ENCODE data around the gene P2RY8.
"Not testable (repeated sequence)": the region's sequence is repeated elsewhere in the genome, so short reads cannot be mapped to it uniquely, and the experiment has no call there.

Gene P2RY8

GRCh38 chrX:1491851-1492349, 45.1 kb downstream of the P2RY8 start:
- Histone ChIP-seq H3K4me3 (no peak overlapping the region), H3K27ac (no peak overlapping the region)

GRCh38 chrX:1491248-1491647, 45.7 kb downstream of the P2RY8 start:
- H3K27ac ChIP-seq, H3K4me3 ChIP-seq: not testable (repeated sequence)

- not testable (repeated sequence) for H3K27ac ChIP-seq, H3K4me3 ChIP-seq
Measured at GRCh38 chrX:1490723-1491122, 46.3 kb downstream of the P2RY8 start.

GRCh38 chrX:1489354-1489753, 47.6 kb downstream of the P2RY8 start:
- H3K4me3 ChIP-seq, H3K27ac ChIP-seq: not testable (repeated sequence)

- no peak overlapping the region for H3K27ac ChIP-seq
- H3K4me3 ChIP-seq: no peak overlapping the region
Measured at GRCh38 chrX:1488745-1489144, 48.2 kb downstream of the P2RY8 start.

GRCh38 chrX:1488141-1488540, 48.8 kb downstream of the P2RY8 start:
- H3K27ac ChIP-seq: no peak overlapping the region

GRCh38 chrX:1487401-1487800, 49.6 kb downstream of the P2RY8 start:
- Histone ChIP-seq H3K27ac (no peak overlapping the region), H3K4me3 (no peak overlapping the region)

More at GRCh38 chrX:1488141-1488540, 48.8 kb downstream of the P2RY8 start:
- no peak overlapping the region for H3K4me3 ChIP-seq

GRCh38 chrX:1486749-1487361, 50.1 kb downstream of the P2RY8 start:
- no peak overlapping the region for H3K4me3 ChIP-seq
- H3K27ac ChIP-seq: peak overlapping the region in 8 of 21 experiments; percentile 14 to 69 (median 40)

- peak overlapping the region in 5 of 21 experiments; percentile 3 to 69 (median 29) for H3K27ac ChIP-seq
- H3K4me3 ChIP-seq: no peak overlapping the region
Measured at GRCh38 chrX:1486177-1486576, 50.8 kb downstream of the P2RY8 start.

GRCh38 chrX:1485033-1485432, 52.0 kb downstream of the P2RY8 start:
- H3K4me3 ChIP-seq: no peak overlapping the region
- H3K27ac ChIP-seq: no peak overlapping the region

- Histone ChIP-seq H3K4me3 (no peak overlapping the region), H3K27ac (no peak overlapping the region)
Measured at GRCh38 chrX:1484638-1485019, 52.4 kb downstream of the P2RY8 start.

GRCh38 chrX:1483843-1484637, 52.9 kb downstream of the P2RY8 start:
- peak overlapping the region in 5 of 21 experiments; percentile 17 to 44 (median 26) for H3K27ac ChIP-seq
- H3K4me3 ChIP-seq: no peak overlapping the region

GRCh38 chrX:1482530-1482928, 54.5 kb downstream of the P2RY8 start:
- H3K27ac ChIP-seq: peak overlapping the region in 11 of 21 experiments; percentile 10 to 92 (median 74)
- H3K4me3 ChIP-seq: not testable (repeated sequence)

- Histone ChIP-seq H3K4me3 (peak overlapping the region in 1 of 7 experiments; percentile 7), H3K27ac (peak overlapping the region in 19 of 21 experiments; percentile 9 to 92 (median 63))
Measured at GRCh38 chrX:1481636-1482529, 55.1 kb downstream of the P2RY8 start.

GRCh38 chrX:1480082-1480785, 56.8 kb downstream of the P2RY8 start:
- Histone ChIP-seq H3K4me3 (no peak overlapping the region), H3K27ac (peak overlapping the region in 2 of 21 experiments; percentile 89 to 92)

- H3K4me3 ChIP-seq: no peak overlapping the region
Measured at GRCh38 chrX:1477801-1478458, 59.1 kb downstream of the P2RY8 start.

GRCh38 chrX:1477229-1477628, 59.8 kb downstream of the P2RY8 start:
- Histone ChIP-seq H3K4me3 (no peak overlapping the region), H3K27ac (no peak overlapping the region)

More at GRCh38 chrX:1477801-1478458, 59.1 kb downstream of the P2RY8 start:
- no peak overlapping the region for H3K27ac ChIP-seq

GRCh38 chrX:1476682-1477081, 60.3 kb downstream of the P2RY8 start:
- no peak overlapping the region for H3K4me3 ChIP-seq

GRCh38 chrX:1475881-1476280, 61.1 kb downstream of the P2RY8 start:
- no peak overlapping the region for H3K27ac ChIP-seq
- no peak overlapping the region for H3K4me3 ChIP-seq

More at GRCh38 chrX:1476682-1477081, 60.3 kb downstream of the P2RY8 start:
- H3K27ac ChIP-seq: no peak overlapping the region

Measured in skin epidermis (tissue), 12 donors.